Effector memory CD8-positive, alpha-beta T cell (primary cell): Measurements from ENCODE around the gene ARID1A.
A peak's percentile ranks its signal among the peaks of the same experiment; 100 is the strongest.
"Not testable (repeated sequence)": the region's sequence is repeated elsewhere in the genome, so short reads cannot be mapped to it uniquely, and the experiment has no call there.

Experiments used
- ATAC-seq: fragments of 150-1000 bp; cut with Tn5 transposase; replicated peaks from 2 replicates; pipeline ENCODE4 v1.10.0; 2021; ENCODE audit warnings: mild to moderate bottlenecking, moderate library complexity
- DNase-seq, 3 experiments: peaks; one replicate each; pipeline ENCODE4 v3.0.0; 2021
- H3K27ac Mint-ChIP-seq, 2 donors: one replicate each; pipeline ENCODE4 v1.8.0; 2022; ENCODE audit warnings: mild to moderate bottlenecking in 2 of 2, mixed read lengths in 2 of 2, moderate library complexity in 2 of 2
- H3K27me3 Mint-ChIP-seq, 2 donors: one replicate each; pipeline ENCODE4 v1.8.0; 2022; ENCODE audit warnings: mixed read lengths in 2 of 2
- H3K36me3 Mint-ChIP-seq: one replicate; pipeline ENCODE4 v1.8.0; 2022; ENCODE audit warnings: mild to moderate bottlenecking, moderate library complexity, mixed read lengths; ENCODE audit not compliant: insufficient read depth
- H3K4me1 Mint-ChIP-seq, 2 donors: one replicate each; pipeline ENCODE4 v1.8.0; 2022; ENCODE audit warnings: low read depth in 2 of 2, mixed read lengths in 2 of 2
- H3K4me3 Mint-ChIP-seq, 2 donors: one replicate each; pipeline ENCODE4 v1.8.0; 2022; ENCODE audit warnings: mild to moderate bottlenecking in 2 of 2, mixed read lengths in 2 of 2, moderate library complexity in 2 of 2
- H3K9me3 Mint-ChIP-seq, 2 donors: one replicate each; pipeline ENCODE4 v1.8.0; 2022; ENCODE audit warnings: mixed read lengths in 2 of 2
- total RNA-seq, 9 experiments: gene quantifications; one replicate each; lab custom pipeline; 2026; lab: John Stamatoyannopoulos, UW

Gene ARID1A
- 75.0 to 303 (median 125) reads per million in 9 experiments for total RNA-seq

DNA sequence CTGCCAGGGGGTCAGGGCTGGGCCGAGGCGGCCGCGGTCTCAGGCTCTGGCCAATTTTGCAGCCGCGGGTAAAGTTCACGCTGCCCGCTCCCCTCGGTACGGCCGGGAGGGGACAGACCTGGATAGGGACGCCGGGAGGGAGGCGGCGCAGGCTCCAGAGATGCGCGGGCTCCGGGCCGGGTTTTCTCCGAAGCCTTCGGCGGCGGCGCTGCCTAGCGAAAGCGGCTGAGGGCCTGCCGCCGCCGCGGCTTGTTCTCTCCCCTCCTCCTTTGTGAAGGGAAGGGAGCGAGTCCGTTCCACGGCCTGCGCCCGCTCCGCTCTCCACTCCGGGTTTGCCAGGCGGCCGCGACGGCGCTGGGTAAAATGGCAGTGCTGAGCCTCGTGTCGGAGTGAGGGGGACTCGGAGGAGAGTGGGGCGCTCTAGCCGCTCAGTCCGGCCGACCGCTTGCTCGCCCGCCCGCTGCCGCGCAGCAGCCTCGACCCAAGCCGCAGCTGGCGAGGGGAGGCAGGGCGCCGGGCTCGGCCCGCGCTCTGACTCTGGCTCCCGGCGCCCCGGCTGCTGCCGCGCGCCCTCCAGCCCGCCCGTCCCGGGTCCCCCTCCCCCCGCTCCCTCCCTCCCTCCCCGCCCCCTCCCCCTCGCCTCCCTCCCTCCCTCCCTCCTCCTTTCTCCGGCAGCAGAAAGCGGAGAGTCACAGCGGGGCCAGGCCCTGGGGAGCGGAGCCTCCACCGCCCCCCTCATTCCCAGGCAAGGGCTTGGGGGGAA, at the start of gene ARID1A:
Gene ARID1A (plus strand): TSS at position 660 of the 763 bp plus-strand sequence. CDS start 389 bp downstream, outside the sequence.
- Mint-ChIP-seq H3K4me1 (peaks cover 18 to 32% of the 10 kb centered on the region in 2 donors), H3K4me3 (peak within 1 kb of the TSS in 1 of 2 donors; percentile 97), H3K9me3 (no peaks in the 10 kb centered on the region), H3K36me3 (peaks cover 15% of the 10 kb centered on the region), H3K27ac (peak within 1 kb of the TSS; percentile 91 to 96), H3K27me3 (no peaks in the 10 kb centered on the region)
- ATAC-seq (peak; percentile 58), DNase-seq (peak; percentile 94 to 98 (median 96))

- Mint-ChIP-seq H3K4me3 (no peak overlapping the region), H3K27ac (no peak overlapping the region), H3K27me3 (no peaks in the 10 kb centered on the region), H3K4me1 (no peaks in the 10 kb centered on the region), H3K36me3 (no peaks in the 10 kb centered on the region), H3K9me3 (no peaks in the 10 kb centered on the region)
- DNase-seq = no peak
- ATAC-seq = no peak
Observed at GRCh38 chr1:26664802-26665201, 31.0 kb upstream of the ARID1A start.

DNA sequence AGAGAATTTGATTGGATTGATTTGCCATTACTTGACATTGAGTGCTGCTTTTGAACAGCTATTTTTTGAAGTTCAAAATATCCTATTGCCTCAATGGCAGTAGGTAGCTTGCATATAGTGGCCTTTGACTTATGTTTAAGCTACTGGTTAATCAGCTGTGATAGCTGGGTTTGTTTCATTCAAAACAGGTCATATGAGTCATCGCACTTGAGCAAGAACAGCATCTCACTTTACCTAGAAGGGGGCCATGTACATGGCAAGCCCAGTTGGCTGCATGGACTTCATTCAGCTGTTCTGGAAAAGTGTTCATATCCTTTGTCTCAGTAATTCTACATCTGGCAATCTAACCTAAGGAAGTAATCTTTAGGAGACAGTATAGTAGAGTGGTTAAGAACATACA, 29.0 kb upstream of the ARID1A start:
- H3K4me3 Mint-ChIP-seq = no peak overlapping the region
- H3K36me3 Mint-ChIP-seq = peaks cover 4% of the 10 kb centered on the region
- DNase-seq (no peak), ATAC-seq (no peak)
- no peaks in the 10 kb centered on the region for H3K9me3 Mint-ChIP-seq
- no peaks in the 10 kb centered on the region for H3K4me1 Mint-ChIP-seq
- H3K27ac Mint-ChIP-seq = no peak overlapping the region
- no peaks in the 10 kb centered on the region for H3K27me3 Mint-ChIP-seq

- not testable (repeated sequence) for ATAC-seq, H3K4me3 Mint-ChIP-seq, DNase-seq
Observed at GRCh38 chr1:26668106-26668786, 27.6 kb upstream of the ARID1A start.

GRCh38 chr1:26677306-26678115, 18.3 kb upstream of the ARID1A start:
- Mint-ChIP-seq H3K4me1 (peaks cover 8 to 9% of the 10 kb centered on the region in 2 donors), H3K27ac (peak overlapping the region in 1 of 2 donors; percentile 41), H3K4me3 (no peak overlapping the region), H3K36me3 (peaks cover 3% of the 10 kb centered on the region), H3K9me3 (no peaks in the 10 kb centered on the region), H3K27me3 (no peaks in the 10 kb centered on the region)
- ATAC-seq (peak; percentile 93), DNase-seq (peak; percentile 37 to 42 (median 39))

More at GRCh38 chr1:26668106-26668786, 27.6 kb upstream of the ARID1A start:
- not testable (repeated sequence) for H3K27me3 Mint-ChIP-seq, H3K27ac Mint-ChIP-seq, H3K36me3 Mint-ChIP-seq, H3K9me3 Mint-ChIP-seq, H3K4me1 Mint-ChIP-seq

- ATAC-seq (no peak), DNase-seq (no peak)
- Mint-ChIP-seq H3K4me1 (peaks cover 0 to 3% of the 10 kb centered on the region in 2 donors), H3K4me3 (no peak overlapping the region), H3K27me3 (no peaks in the 10 kb centered on the region), H3K36me3 (peaks cover 6% of the 10 kb centered on the region), H3K27ac (no peak overlapping the region), H3K9me3 (no peaks in the 10 kb centered on the region)
Observed at GRCh38 chr1:26684763-26685508, 10.9 kb upstream of the ARID1A start.

DNA sequence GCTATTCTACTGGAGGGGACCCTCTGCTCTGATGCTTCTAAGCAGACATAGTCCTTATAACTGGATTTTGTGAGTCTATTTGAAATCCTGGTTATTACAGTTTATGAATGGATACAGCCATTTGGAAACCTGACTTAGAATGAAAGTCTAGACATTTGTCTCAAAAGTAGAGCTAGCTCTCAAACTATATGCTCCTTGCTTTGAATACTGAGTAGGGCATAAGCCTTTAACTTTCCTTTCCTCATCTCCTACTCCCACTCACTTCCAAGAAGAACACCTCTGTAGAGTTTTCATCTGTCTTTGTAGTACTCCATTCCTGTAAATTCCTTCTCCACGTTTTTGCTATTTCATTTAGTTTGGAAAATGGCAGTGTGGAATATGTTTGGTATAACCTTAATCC, 9.0 kb upstream of the ARID1A start:
- no peak overlapping the region for H3K4me3 Mint-ChIP-seq
- H3K27me3 Mint-ChIP-seq = no peaks in the 10 kb centered on the region
- no peak for DNase-seq
- H3K27ac Mint-ChIP-seq = no peak overlapping the region
- no peak for ATAC-seq
- H3K36me3 Mint-ChIP-seq = peaks cover 2% of the 10 kb centered on the region
- no peaks in the 10 kb centered on the region for H3K9me3 Mint-ChIP-seq
- peaks cover 0 to 3% of the 10 kb centered on the region in 2 donors for H3K4me1 Mint-ChIP-seq

DNA sequence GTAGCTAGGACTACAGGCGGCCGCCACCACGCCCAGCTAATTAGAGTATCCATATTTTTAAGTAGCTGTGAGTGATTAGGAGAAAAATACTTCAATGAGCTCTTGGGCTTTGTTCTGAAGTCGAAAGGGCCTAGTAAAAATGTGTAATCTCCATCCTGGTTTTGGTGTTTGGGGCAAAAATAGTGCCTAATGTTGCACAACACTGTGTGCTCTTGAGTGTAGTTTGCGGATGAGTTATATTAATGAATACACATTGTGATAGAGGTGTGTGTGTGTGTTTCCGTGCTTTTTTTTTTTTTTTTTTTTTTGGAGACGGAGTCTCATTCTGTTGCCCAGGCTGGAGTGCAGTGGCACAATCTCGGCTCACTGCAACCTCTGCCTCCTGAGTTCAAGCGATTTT, 6.3 kb upstream of the ARID1A start:
- Mint-ChIP-seq H3K36me3 (peaks cover 8% of the 10 kb centered on the region), H3K4me1 (peaks cover 15 to 24% of the 10 kb centered on the region in 2 donors), H3K9me3 (no peaks in the 10 kb centered on the region), H3K27me3 (no peaks in the 10 kb centered on the region), H3K27ac (no peak overlapping the region), H3K4me3 (no peak overlapping the region)
- ATAC-seq (no peak), DNase-seq (no peak)

- Mint-ChIP-seq H3K27ac (no peak overlapping the region), H3K27me3 (no peaks in the 10 kb centered on the region), H3K4me3 (no peak overlapping the region), H3K9me3 (no peaks in the 10 kb centered on the region), H3K4me1 (peaks cover 18 to 31% of the 10 kb centered on the region in 2 donors), H3K36me3 (peaks cover 9% of the 10 kb centered on the region)
- DNase-seq = no peak
- ATAC-seq = no peak
Observed at GRCh38 chr1:26690157-26690556, 5.7 kb upstream of the ARID1A start.

DNA sequence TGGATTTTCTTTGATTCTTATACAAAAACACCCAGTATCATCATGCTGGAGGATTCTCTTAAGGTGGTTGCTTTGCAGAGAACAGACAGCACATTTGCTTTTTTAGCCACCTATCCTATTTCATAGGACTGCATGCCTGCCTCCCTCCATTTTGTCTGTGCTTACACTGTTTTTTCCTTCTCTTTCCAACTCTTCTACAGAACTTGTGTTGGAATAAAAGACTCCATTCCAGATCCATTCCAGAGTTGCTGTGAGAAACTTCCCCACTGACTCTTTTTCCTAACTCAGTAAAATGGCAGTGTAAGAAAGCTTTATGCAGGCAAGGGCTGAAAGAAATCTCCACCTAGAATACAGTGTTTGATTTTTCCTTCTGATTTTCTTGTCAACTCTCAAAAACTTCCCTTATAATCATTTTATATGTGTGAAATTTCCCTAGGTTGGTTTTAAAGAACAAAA, 5.2 kb upstream of the ARID1A start:
- Mint-ChIP-seq H3K36me3 (peaks cover 14% of the 10 kb centered on the region), H3K27me3 (no peaks in the 10 kb centered on the region), H3K27ac (no peak overlapping the region), H3K4me3 (no peak overlapping the region), H3K4me1 (peaks cover 18 to 32% of the 10 kb centered on the region in 2 donors), H3K9me3 (no peaks in the 10 kb centered on the region)
- no peak for DNase-seq
- no peak for ATAC-seq

DNA sequence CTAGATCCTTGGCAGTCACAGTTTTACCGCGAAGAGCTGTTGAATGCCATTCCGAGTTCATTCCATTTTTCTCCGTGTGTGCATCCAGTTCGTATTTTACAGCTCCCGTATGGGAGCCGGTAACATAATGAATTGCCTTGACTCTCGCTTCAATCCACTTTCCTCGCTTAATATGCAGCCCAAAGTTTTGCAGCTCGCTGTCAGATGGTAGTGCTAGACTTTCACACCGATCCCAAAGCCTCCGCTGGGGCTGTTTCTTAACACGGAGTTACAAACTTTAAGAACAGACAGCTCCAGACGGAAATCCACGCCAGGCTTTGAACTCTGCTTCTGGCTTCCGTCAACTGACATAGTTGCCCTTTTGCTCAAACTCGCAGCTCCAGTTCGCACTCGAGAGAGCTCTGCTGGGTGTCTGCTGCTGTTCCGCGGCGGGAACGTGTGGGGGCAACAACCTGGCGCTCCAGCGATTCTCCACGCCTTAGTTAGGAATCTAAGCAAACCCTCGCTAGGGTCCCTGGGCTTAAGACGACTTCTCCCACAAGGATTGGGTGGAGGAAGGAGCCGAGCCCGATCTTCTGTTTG, 3.5 kb upstream of the ARID1A start:
- DNase-seq = peak; percentile 75 to 83 (median 78)
- Mint-ChIP-seq H3K4me1 (peaks cover 18 to 32% of the 10 kb centered on the region in 2 donors), H3K36me3 (peaks cover 15% of the 10 kb centered on the region), H3K9me3 (no peaks in the 10 kb centered on the region), H3K27ac (peak overlapping the region; percentile 91 to 96), H3K27me3 (no peaks in the 10 kb centered on the region), H3K4me3 (peak overlapping the region in 1 of 2 donors; percentile 97)
- peak; percentile 48 for ATAC-seq

DNA sequence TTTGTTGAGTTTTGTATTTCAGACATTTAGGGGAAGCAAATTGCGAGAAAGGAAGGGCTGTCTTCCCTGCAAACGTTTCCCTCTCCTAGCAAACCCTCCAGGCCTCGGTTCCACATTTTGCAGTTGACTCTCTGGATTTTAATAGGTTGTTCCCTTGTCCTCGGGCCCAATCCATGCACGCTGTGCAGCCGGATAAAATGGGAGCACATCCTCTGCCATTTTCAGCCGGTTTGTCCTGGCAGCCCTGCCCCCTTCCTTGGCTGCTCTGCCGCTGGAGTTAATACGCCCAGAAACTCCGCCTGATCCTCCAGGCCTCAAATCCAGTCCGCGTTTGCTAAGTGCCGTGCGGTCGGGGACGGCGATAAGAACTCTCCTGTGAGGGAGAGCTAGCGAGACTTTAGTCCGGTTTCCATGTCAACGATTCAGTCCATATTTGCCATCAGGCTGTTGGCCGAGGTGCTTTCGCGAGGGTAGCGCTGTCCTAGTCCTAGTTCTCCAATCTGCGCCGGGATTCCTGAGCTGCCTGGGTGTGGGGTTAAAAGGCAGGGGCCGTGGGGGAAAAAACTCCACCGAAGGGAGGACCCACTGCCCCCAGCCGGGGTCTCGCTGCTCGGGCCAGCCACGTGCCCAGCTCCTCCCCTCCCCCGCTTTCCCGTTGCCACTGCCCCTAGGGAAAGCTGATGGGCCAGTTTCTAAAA, 2.9 kb upstream of the ARID1A start:
- Mint-ChIP-seq H3K27me3 (no peaks in the 10 kb centered on the region), H3K27ac (peak overlapping the region; percentile 91 to 96), H3K4me3 (peak overlapping the region in 1 of 2 donors; percentile 97), H3K36me3 (peaks cover 15% of the 10 kb centered on the region), H3K9me3 (no peaks in the 10 kb centered on the region), H3K4me1 (peaks cover 18 to 32% of the 10 kb centered on the region in 2 donors)
- ATAC-seq (peak; percentile 45), DNase-seq (peak; percentile 82 to 90 (median 84))
